GM19193 (cell line): ENCODE results near the gene ANKS1A.

Experiments
- POLR2A ChIP-seq: IDR thresholded peaks from 4 replicates; pipeline ENCODE4 v1.6.1; 2011; ENCODE audit not compliant: insufficient read depth, insufficient read length; ENCODE audit errors: extremely low read depth

ANKS1A gene

DNA sequence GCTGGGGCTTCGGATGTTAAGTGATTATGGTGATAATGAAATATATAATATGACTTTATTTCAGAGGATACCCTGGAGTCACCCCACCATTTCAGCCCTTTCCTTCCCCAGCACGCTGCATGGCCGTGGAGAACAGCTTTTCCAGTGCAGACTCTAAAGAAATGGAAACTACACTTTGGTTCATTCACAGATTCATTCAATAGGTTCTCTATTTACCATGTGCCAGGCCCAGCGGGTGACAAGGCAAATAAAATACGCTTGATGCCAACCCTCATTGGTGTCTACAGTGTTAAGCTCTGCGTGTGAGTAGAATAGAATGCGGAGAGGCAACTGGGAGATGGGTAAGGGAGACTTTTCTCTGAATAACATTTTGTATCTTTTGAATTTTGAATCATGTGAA is 162.3 kb downstream of the ANKS1A start:
- no peak for TF ChIP-seq POLR2A

DNA sequence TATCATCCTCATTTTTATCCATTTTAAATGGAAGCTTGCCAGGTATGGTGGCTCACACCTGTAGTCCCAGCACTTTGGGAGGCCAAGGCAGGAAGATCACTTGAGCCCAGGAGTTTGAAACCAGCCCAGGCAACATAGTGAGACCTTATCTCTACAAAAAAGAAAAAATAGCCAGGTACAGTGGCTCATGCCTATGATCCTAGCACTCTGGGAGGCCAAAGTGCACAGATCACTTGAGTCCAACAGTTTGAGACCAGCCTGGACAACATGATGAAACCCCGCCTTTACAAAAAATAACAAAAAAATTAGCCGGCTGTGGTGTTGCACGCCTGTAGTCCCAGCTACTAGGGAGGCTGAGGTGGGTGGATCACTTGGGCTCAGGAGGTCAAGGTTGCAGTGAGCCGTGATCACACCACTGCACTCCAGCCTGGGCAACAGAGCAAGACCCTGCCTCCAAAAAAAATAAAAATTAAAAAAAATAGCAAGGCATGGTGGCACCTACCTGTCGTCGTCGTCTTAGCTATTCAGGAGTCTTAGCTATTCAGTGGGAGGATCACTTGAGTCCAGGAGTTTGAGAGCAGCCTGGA is 163.0 kb downstream of the ANKS1A start:
- TF ChIP-seq POLR2A, result no peak

DNA sequence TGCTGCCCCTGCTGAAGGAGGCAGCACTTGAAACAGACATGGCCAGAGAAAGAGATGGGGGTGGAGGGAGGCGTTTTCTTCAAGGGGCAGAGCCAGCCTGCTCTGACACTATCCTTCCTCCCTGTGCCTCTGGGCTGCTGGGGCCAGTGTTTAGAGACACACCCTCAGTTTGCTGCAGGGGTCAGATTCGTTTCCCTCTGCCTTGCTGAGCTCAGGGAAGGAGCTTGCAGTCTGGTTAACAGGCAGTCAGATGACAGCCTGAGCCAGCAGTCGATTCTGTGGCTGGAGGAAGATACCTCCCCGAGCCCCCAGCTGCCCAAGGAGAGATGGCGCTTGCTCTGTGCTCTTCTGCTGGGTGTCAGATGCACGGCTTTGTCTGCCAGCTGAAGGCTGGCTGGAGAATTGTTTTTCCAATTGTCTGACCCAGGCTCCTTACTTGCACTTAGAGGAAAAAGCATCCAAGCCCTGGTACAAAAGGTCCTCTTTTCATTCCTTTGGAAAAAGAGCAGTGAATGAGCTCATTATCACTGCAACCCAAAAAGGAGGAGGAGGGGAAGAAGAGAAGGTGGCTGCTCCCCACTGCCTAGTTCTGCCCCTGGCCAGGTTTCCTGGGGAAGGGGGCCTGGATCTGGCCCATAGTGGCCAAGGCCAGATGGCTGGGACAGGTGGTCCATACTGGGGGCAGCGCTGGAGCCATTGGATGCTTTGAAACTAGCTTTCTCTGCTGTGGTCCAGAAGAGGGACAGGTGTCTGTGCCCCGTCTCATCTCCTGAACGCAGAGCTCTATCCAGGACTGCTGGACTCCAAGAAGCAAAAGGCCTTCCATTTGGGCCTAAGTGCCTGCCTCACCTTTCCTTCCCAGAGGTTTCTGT is 163.9 kb downstream of the ANKS1A start:
- TF ChIP-seq POLR2A, result no peak

DNA sequence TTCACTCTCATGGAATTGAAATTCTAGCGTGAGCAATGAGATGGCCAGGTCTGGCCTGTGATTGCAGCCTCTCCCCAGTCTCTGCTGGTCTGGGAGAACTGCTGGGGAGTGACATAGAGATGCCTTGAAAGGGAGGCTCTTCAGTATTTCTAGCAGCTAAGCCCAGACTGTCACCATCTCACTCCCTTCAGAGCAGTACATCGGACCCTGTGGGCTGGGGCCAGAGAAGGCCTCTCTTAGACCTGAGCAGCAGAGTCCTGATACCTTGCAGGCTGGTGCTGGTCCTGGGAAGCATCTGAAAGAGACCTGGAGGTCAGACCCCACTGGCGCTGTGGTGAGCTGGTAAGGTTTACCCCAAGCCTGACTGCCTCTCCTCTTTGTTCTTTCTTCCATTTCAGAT is 164.6 kb downstream of the ANKS1A start:
- TF ChIP-seq POLR2A, result no peak

DNA sequence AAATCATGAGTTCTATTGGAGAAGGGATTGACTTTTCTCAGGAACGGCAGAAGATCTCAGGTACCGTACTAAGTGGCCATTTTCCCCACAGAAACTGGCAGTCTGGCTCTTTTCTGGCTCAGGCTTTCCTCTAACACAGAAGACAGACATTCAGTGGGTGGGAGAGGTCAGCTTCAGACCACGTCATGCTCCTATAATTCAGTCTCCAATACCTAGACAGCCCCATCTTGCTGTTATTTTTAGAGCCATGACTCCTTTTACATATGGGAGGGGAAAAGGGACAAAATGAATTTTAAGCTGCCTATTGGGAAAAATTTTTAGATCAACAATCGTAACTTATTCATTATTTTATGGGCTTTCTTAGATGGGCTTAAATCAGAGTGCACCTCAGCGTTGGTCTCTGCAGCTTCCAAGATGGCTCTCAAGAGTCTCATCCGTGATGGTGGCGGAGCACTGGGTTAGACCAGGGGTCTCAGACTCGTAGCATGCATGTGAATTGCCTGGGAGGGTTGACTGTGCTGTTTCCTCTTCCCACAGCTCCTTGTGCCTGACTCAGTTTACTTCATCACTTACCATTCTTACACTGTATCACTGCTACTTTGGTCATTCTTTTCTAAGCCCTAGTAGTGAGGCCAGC is 165.2 kb downstream of the ANKS1A start:
- TF ChIP-seq POLR2A, result no peak

DNA sequence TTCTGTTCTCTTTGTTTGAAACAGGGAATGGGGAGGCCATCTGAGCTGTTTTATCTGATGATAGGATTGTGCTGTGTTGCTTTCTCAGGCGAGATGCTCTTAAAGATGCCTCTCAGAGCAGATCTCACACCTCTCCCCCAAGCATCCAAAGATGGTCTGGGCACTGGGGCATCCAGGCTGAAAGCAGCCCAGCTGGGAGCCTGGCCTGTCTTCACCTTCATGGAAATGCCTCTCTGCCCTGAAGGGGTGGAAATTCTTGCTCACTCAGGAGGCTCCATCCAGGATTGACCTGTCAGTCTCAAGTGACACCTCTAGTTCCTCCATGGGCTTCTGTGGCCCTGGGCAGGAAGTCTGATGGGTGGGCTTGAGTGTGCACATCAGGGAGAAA is 165.7 kb downstream of the ANKS1A start:
- TF ChIP-seq POLR2A, result no peak

DNA sequence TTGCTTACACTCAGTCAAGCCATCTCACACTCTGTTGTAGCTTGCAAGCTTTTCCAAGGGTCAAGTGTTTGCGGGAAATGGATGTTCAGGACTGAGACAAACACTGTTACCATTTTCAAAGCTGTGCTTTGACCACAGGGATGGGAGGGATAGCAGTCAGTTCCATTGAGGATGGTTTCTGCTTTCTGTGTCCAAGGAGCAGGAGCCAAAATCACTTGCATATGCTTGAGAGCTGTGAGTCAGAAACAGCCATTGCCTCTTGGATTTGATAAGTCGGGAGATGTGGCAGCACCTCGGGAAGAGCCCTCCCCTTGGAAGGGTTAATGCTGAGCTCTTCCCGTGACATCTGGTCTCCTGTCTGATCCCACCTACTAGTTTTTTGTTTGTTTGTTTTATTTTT is 166.8 kb downstream of the ANKS1A start:
- TF ChIP-seq POLR2A, result no peak

DNA sequence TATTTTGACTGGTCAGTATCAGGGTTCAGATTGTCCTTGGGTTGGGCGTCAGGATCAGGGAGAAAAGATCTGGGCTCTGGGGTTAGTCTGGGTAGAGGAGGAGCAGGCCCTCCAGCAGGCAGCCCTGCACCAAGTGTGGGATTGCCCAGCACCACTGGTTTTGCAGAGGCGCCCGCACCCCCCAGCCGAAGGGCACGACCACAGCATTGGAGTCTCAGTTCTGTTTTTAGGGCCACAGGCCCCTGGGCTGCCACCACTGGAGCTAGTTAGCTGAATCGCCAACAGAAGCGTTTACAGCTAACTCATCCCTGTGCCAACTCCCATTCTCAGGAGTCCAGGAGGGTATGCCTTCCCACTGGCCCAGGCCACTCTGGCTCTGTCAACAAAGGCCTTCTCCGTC is 167.9 kb downstream of the ANKS1A start:
- no peak for TF ChIP-seq POLR2A

DNA sequence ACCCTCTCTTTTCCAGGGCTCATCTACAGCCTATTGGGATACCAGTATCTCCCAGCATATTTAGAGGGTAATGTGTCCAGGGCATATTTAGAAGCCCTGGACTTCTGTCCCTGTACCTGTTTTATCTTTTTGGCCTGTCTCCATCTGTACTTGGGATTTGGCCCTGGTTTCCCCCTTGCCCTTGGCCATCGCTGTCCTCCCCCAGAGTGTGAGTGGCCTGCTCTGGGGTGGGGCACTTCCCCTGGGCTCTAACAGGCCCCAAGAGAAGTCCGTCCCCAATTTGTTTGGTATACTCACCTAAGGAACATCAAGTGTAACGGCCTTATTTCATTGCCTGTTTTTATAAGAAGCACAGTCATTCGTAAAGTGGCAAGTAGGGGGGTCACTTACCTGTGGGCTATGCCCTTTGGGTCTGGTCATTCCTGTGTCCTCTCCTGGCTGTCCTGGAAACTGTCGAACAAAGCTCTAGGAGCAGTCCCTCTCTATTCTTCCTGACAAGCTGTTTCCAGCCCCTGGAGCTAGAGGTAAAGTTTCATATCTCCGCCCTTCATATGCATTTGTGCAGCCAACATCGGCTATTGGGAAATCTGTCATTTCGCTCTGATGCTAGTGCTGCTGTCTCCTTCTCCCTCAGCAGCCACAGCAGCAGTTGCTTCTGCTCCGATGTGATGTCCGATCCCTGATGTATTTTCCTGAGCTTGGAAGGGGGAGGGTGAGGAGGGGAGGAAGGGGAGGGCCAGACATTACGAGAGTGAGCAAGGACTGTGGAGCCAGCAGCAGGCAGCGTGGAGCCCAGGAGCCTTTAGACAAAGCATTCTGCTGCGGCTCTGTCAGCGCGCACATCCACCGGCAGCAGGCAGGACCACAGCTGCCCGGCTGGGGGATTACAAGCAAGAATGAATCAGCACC is 168.6 kb downstream of the ANKS1A start:
- no peak for TF ChIP-seq POLR2A

DNA sequence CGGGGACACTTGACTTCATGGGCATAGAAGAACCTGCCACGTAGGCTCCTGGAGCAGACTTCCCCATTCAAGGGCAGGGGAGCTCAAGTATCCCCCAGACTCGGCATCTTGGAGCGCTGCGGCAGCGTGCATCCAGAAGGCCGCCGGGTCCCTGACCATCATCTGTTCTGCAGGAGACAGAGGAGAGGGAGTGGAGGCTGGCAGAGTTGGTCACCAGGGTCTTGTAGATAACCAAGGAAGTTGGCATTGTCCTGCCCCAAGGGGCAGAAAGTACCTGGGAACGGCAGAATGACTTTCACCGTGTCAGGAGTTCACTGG is 169.3 kb downstream of the ANKS1A start:
- no peak for TF ChIP-seq POLR2A

DNA sequence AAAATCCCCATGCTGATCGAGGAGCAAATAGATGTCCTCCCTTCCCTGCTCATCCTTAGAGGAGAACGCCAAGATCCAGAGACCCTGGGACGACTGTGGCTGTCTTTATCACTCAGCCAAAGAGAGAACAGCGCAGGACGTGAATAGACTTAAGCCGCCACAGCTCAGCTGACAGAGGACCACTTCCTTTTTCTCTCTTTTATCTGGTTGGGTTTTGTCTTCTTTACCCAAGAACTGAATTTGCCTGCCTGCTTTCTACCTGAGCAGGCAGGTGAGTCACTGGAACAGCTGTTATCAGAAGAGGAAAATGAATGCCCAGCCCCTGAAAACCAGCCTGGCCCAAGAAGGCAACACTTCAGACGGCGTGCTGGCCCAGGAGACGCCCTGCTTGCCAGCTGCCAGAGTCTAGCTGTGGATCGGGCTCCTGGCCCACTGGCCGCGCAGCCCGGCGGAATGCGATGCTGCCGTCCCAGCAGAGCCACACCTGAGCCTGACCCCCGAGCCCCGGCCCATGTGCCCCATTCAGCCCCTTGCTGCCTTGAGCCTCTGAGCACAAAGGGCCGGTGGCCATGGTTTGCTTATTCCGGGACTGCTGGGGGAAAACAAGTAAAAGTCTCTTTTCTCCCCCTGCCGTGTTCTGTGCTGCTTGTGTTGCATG is 169.9 kb downstream of the ANKS1A start:
- TF ChIP-seq POLR2A, result no peak

DNA sequence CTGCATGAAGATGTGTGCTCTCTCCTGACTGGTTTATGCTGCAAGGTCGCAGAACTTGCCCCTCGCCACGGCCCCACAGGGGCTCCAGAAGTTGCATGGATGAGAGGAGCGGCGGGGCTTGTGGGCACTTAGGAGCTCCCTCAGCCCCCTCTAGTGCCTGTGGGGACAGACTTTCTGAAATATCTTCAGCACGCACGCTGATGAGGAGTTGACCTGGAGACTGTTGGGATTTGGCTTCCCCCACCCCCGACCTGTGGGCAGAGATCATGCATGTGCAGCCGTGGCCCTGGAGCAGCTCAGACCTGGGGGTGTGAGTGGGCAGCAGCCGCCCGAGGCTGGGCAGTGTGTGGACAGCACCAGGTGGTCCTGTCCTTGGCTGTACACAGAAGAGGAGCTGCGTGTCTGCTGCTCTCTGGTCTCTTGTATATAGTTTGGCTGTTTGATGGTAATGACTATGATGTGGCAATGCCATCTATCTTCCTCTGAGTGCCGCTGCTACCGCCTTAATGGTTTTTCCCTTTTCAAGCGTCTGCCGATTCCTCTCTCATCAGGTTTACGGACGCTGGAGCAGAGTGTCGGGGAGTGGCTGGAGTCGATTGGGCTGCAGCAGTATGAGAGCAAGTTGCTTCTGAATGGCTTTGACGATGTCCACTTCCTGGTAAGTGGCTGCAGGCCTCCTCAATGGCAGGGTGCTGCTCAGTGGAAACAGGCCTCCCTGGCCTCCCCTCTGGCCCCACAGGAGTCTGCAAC is 170.7 kb downstream of the ANKS1A start:
- no peak for TF ChIP-seq POLR2A

DNA sequence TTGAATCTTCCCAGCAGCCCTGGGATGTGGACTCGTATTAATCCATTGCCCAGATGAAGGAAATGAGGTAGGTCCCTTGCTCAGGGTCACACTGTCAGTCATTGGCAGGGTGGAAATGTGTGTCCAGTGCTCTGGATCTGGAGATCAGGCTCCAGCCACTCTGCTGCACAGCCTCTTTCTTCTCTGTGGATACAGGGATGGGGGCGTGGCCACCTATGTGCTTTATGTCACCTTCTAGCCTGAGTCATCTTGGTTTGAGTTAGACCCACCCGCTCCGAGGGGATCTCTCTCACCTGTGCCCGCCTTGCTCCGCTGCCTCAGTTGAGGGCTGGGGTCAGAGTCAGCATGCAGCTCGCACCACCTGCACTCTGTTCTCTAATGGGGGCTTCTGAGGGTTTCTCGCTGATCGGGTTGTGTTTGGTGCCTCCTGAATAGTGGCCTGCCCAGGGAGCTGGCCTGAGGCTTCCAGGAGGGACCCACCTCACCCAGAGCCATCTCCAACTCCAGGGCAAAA is 172.1 kb downstream of the ANKS1A start:
- no peak for TF ChIP-seq POLR2A
